Left kidney (tissue), 2 donors: ENCODE data around the gene MAPK12. TPM values are rescaled to one million over a fixed set of nuclear protein-coding genes. Genes with fewer than 3 reads are reported as not detected.

Experiments used
- DNase-seq: peaks from one replicate; pipeline ENCODE4 v3.0.0-alpha.2; 2013
- polyA plus RNA-seq: library from polyadenylated mRNA; unstranded; fragments of 120-200 nt; gene quantifications from one replicate; pipeline ENCODE4 v1.2.1, GENCODE V29; 2013; ENCODE audit not compliant: insufficient read length

The MAPK12 gene
- polyA plus RNA-seq, 1 donor, result 10.5 TPM

- no peak for DNase-seq
Measured at GRCh38 chr22:50252082-50253045, 9.1 kb downstream of the MAPK12 start.

GRCh38 chr22:50251477-50252081 is 9.9 kb downstream of the MAPK12 start:
- DNase-seq, result no peak

GRCh38 chr22:50250555-50251476 is 10.7 kb downstream of the MAPK12 start, which contains the start of gene HDAC10:
Gene HDAC10 (minus strand): TSS chr22:50251265. CDS start chr22:50251032, 233 bp downstream.
- no peak for DNase-seq

- no peak for DNase-seq
Measured at GRCh38 chr22:50250249-50250554, 11.3 kb downstream of the MAPK12 start.

- DNase-seq, result no peak
Measured at GRCh38 chr22:50249341-50250248, 11.9 kb downstream of the MAPK12 start.

GRCh38 chr22:50248196-50249081 is 13.0 kb downstream of the MAPK12 start:
- no peak for DNase-seq

- no peak for DNase-seq
Measured at GRCh38 chr22:50247748-50248147, 13.7 kb downstream of the MAPK12 start.

GRCh38 chr22:50246242-50247175 is 15.0 kb downstream of the MAPK12 start:
- DNase-seq, result no peak

GRCh38 chr22:50245214-50246072 is 16.0 kb downstream of the MAPK12 start:
- no peak for DNase-seq

GRCh38 chr22:50244420-50245213 is 16.9 kb downstream of the MAPK12 start, which contains the start of gene TUBGCP6:
Gene TUBGCP6 (minus strand): TSS chr22:50245023. CDS start chr22:50244459, 564 bp downstream.
- DNase-seq, result peak; percentile 93

- DNase-seq, result no peak
Measured at GRCh38 chr22:50243685-50244419, 17.6 kb downstream of the MAPK12 start.

GRCh38 chr22:50242406-50242949 is 19.0 kb downstream of the MAPK12 start:
- no peak for DNase-seq

GRCh38 chr22:50238755-50239154 is 22.7 kb downstream of the MAPK12 start:
- DNase-seq, result no peak

GRCh38 chr22:50236731-50237409 is 24.6 kb downstream of the MAPK12 start:
- no peak for DNase-seq

- DNase-seq, result no peak
Measured at GRCh38 chr22:50233223-50233622, 28.3 kb downstream of the MAPK12 start.
